HG02981 (cell line): Measurements from ENCODE around the gene HELZ2.
"Not testable (repeated sequence)": the region's sequence is repeated elsewhere in the genome, so short reads cannot be mapped to it uniquely, and the experiment has no call there.

Experiments
- ATAC-seq: cut with Tn5 transposase; IDR thresholded peaks from one replicate; pipeline ENCODE4 v1.9.1; 2021; ENCODE audit warnings: mild to moderate bottlenecking, moderate library complexity; ENCODE audit not compliant: unreplicated experiment

Gene HELZ2

GRCh38 chr20:63574156-63574828 is at the start of gene HELZ2:
HELZ2 (minus strand) TSS chr20:63574239; CDS start chr20:63572385, 1,854 bp downstream.
- ATAC-seq = no peak

- ATAC-seq = no peak
Observed at GRCh38 chr20:63622732-63623131, 48.7 kb upstream of the HELZ2 start.

GRCh38 chr20:63622096-63622495 is 48.1 kb upstream of the HELZ2 start:
- ATAC-seq = no peak

- ATAC-seq = no peak
Observed at GRCh38 chr20:63620991-63621390, 47.0 kb upstream of the HELZ2 start.

GRCh38 chr20:63619505-63619904 is 45.5 kb upstream of the HELZ2 start:
- ATAC-seq = no peak

GRCh38 chr20:63619086-63619485 is 45.0 kb upstream of the HELZ2 start:
- no peak for ATAC-seq

- no peak for ATAC-seq
Observed at GRCh38 chr20:63618291-63618980, 44.4 kb upstream of the HELZ2 start.

GRCh38 chr20:63617876-63618265 is 43.8 kb upstream of the HELZ2 start:
- ATAC-seq = no peak

- ATAC-seq = no peak
Observed at GRCh38 chr20:63617092-63617875, 43.2 kb upstream of the HELZ2 start.

- not testable (repeated sequence) for ATAC-seq
Observed at GRCh38 chr20:63613863-63614594, 40.0 kb upstream of the HELZ2 start.

GRCh38 chr20:63612276-63612931 is 38.4 kb upstream of the HELZ2 start:
- ATAC-seq = no peak

GRCh38 chr20:63611646-63612045 is 37.6 kb upstream of the HELZ2 start:
- no peak for ATAC-seq

- no peak for ATAC-seq
Observed at GRCh38 chr20:63610581-63611435, 36.8 kb upstream of the HELZ2 start.

- ATAC-seq = no peak
Observed at GRCh38 chr20:63606686-63607085, 32.6 kb upstream of the HELZ2 start.

GRCh38 chr20:63602321-63602720 is 28.3 kb upstream of the HELZ2 start:
- ATAC-seq = no peak

GRCh38 chr20:63601679-63602078 is 27.6 kb upstream of the HELZ2 start:
- ATAC-seq = not testable (repeated sequence)

- no peak for ATAC-seq
Observed at GRCh38 chr20:63599396-63600050, 25.5 kb upstream of the HELZ2 start.

GRCh38 chr20:63598479-63599395 is 24.7 kb upstream of the HELZ2 start:
- ATAC-seq = no peak
